ENCODE measurements around the gene IQCN. TPM values are rescaled to one million over a fixed set of nuclear protein-coding genes. Genes with fewer than 3 reads are reported as not detected.

The IQCN gene
- total RNA-seq, 1 donor = 0.86 TPM

DNA sequence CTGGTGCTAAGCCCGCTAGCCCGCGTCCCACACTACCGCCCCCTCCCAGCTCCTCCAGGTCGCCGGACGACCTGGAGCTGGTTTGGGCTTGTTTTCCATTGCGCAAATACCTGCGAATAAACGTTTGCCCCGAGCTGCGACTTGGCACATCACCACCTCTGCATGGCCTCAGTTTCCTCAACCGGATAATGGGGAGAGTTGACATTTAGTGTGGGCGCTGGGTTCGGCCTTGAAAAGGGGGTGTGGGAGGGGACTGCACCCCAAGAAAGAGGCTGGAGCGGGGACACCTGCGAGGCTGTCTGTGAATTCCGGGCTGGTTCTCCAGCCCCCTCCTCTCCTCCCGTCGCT lies 18.2 kb upstream of the IQCN start:
- peak overlapping the region; percentile 69 for H3K4me3 ChIP-seq (ENCODE audit: low read depth, low read length)
- TF ChIP-seq, protein P1, sequence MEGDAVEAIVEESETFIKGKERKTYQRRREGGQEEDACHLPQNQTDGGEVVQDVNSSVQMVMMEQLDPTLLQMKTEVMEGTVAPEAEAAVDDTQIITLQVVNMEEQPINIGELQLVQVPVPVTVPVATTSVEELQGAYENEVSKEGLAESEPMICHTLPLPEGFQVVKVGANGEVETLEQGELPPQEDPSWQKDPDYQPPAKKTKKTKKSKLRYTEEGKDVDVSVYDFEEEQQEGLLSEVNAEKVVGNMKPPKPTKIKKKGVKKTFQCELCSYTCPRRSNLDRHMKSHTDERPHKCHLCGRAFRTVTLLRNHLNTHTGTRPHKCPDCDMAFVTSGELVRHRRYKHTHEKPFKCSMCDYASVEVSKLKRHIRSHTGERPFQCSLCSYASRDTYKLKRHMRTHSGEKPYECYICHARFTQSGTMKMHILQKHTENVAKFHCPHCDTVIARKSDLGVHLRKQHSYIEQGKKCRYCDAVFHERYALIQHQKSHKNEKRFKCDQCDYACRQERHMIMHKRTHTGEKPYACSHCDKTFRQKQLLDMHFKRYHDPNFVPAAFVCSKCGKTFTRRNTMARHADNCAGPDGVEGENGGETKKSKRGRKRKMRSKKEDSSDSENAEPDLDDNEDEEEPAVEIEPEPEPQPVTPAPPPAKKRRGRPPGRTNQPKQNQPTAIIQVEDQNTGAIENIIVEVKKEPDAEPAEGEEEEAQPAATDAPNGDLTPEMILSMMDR (IDR thresholded peaks at IDR 0.05; ENCODE audit: insufficient read depth, low read depth, low read length) = no peak
- DNase-seq (ENCODE audit: low read depth) = no peak

DNA sequence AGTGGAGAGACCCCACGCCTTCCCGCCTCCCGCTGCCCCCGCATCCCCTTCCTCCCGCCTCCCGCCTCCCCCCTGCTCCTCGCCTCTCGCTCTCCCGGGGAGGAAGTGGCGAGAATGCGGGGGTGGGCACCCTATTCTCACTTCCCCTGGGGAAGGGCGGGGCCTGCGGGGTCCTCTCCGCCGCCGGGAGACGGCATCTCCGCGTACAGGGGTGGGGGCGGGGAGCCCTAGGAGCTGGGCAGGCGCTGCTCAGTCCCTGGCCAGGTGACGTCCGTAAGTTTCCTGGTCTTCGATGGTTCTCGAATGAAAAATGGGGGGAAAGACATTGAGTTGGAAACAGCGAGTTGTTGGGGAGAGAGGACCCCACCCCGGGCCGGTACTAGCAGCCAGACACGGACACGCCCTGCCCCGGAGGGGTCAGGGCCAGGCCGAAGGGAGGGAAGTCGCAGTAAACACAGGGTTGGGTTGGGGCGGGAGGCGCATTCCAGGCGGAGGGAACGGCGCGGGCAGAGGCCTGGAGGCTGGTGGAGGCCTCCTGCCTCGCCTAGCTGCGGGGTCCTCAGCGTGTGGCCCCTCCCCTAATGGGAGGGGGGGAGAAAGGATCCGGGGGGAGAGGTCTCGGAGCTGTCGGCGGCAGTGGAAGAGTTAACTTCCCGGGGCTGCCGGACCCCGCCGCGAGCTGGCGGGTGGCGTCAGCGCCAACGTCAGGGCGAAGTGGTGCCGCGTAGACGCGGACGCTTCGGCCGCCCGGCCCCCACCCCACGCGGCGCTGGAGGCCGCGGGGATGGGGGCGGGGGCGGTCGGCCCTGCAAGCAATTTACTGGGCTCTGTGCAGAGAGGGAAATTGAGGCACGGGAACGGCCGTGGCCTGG lies 17.6 kb upstream of the IQCN start:
- DNase-seq (ENCODE audit: low read depth) = peak; percentile 90
- TF ChIP-seq, protein P1 (IDR thresholded peaks at IDR 0.05; ENCODE audit: insufficient read depth, low read depth, low read length) = no peak

DNA sequence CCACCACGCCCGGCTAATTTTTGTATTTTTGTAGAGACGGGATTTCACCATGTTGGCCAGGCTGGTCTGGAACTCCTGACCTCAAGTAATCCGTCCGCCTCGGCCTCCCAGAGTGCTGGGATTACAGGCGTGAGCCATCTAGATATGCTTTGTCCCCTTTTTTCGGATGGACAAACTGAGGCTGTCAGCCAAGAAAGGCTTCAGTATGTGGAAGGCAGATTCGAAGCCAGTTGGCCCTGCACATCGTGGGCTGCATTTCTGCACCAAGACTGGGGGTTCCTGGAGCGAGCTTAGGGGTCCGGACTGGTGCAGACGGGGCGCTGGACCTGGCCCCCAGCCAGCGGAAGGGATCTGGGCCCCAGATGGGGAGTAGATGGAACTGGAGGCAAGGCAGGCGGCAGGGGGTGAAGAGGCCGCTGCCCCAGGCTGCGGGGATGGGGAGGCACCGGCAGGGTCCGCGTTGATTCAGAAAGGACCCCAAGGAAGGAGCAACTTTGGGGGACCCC lies 16.8 kb upstream of the IQCN start:
- H3K4me3 ChIP-seq (ENCODE audit: low read depth, low read length) = peak overlapping the region; percentile 69
- no peak for DNase-seq (ENCODE audit: low read depth)
- TF ChIP-seq, protein P1 (IDR thresholded peaks at IDR 0.05; ENCODE audit: insufficient read depth, low read depth, low read length) = no peak

More for the DNA sequence above, 17.6 kb upstream of the IQCN start:
- peak overlapping the region; percentile 69 for H3K4me3 ChIP-seq (ENCODE audit: low read depth, low read length)

DNA sequence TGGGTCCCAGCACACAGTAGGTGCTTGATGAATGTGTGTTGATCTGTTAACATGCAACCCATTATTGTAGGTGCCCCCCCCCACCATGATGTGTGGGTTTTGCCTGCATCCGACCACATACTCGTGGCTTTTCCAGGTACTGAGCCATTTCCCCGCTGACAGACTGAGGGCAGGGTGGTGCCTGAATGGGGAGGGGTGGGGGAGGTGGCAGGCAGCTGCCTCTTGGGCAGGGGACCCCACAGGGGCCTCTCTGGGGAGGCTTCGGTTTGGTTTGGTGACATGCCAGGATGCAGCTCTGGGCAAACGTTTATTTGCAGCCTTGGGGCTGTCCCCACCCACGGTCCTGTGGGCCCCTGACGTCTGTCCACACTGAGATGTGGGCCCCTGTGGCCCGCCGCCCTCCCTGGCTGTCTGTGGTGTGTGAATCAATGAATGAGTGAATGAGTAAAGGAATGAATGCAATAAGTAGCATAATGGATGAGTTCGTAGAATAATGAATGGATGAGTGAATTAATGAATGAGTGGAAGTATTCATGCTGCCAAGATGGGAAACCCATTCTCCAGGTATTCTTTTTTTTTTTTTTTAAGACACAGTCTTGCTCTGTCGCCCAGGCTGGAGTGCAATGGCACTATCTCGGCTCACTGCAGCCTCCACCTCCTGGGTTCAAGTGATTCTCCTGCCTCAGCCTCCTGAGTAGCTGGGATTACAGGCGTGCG lies 16.2 kb upstream of the IQCN start:
- H3K4me3 ChIP-seq (ENCODE audit: low read depth, low read length) = no peak overlapping the region
- DNase-seq (ENCODE audit: low read depth) = no peak
- TF ChIP-seq, protein P1 (IDR thresholded peaks at IDR 0.05; ENCODE audit: insufficient read depth, low read depth, low read length) = no peak

DNA sequence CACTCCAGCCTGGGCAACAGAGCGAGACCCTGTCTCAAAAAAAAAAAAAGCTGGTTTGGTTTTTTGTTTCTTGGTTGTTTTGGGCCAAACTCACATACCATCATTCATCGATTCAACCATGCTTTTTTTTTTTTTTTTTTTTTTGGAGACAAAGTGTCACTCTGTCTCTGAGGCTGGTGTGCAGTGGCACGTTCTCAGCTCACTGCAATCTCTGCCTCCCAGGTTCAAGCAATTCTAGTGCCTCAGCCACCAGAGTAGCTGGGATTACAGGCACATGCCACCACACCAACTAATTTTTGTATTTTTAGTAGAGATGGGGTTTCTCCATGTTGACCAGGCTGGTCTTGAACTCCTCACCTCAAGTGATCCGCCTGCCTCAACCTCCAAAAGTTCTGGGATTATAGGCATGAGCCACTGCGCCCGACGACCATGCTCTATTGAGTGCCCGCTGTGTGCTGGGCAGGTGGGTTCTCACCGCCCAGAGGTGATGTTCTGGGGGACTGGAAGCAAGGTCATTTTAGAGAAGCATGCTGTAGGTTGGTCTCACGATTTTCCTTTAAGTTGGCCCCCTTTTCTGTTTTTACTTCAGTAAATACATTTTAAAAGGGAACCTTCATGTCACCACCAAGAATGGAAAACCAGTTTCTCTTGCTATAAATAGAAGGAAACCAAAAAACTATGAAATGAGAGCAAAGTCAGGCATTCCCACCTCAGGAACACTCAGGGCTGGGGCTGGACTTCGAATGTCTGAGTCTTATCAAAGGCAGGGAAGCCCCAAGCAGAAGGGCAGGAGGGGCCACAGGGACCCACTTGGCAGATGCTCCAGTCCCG lies 15.4 kb upstream of the IQCN start:
- H3K4me3 ChIP-seq (ENCODE audit: low read depth, low read length) = no peak overlapping the region
- TF ChIP-seq, protein P1 (IDR thresholded peaks at IDR 0.05; ENCODE audit: insufficient read depth, low read depth, low read length) = no peak
- DNase-seq (ENCODE audit: low read depth) = no peak
